ENCODE results near the gene OR2T10.
"Not testable (repeated sequence)": the region's sequence is repeated elsewhere in the genome, so short reads cannot be mapped to it uniquely, and the experiment has no call there.

Gene OR2T10

GRCh38 chr1:248597589-248597988 is at the start of gene OR2T10:
Gene OR2T10 (minus strand): TSS chr1:248597700. CDS start chr1:248593768, 3,932 bp downstream.
- DNase-seq (ENCODE audit: low read depth in 1 of 2, low spot score in 1 of 2) = no peak

GRCh38 chr1:248645178-248645577 is 47.7 kb upstream of the OR2T10 start, which contains the start of gene OR2T35:
Gene OR2T35 (minus strand): TSS chr1:248645278. CDS start chr1:248639258, 6,020 bp downstream.
- not testable (repeated sequence) for DNase-seq (ENCODE audit: low read depth in 1 of 2, low spot score in 1 of 2)

- not testable (repeated sequence) for DNase-seq (ENCODE audit: low read depth in 1 of 2, low spot score in 1 of 2)
These were observed 45.6 kb upstream of the OR2T10 start for GRCh38 chr1:248642971-248643651.

- DNase-seq (ENCODE audit: low read depth in 1 of 2, low spot score in 1 of 2) = not testable (repeated sequence)
These were observed 44.1 kb upstream of the OR2T10 start for GRCh38 chr1:248641583-248641982.

GRCh38 chr1:248640906-248641305 is 43.4 kb upstream of the OR2T10 start:
- DNase-seq (ENCODE audit: low read depth in 1 of 2, low spot score in 1 of 2) = not testable (repeated sequence)

GRCh38 chr1:248639652-248640051 is 42.2 kb upstream of the OR2T10 start:
- not testable (repeated sequence) for DNase-seq (ENCODE audit: low read depth in 1 of 2, low spot score in 1 of 2)

- DNase-seq (ENCODE audit: low read depth in 1 of 2, low spot score in 1 of 2) = not testable (repeated sequence)
These were observed 39.1 kb upstream of the OR2T10 start for GRCh38 chr1:248636612-248637011.

- DNase-seq (ENCODE audit: low read depth in 1 of 2, low spot score in 1 of 2) = not testable (repeated sequence)
These were observed 37.5 kb upstream of the OR2T10 start, which contains the start of gene OR2T11 for GRCh38 chr1:248634991-248635390. Gene OR2T11 (minus strand): TSS chr1:248635091. CDS start chr1:248627128, 7,963 bp downstream.

- DNase-seq (ENCODE audit: low read depth in 1 of 2, low spot score in 1 of 2) = no peak
These were observed 34.0 kb upstream of the OR2T10 start for GRCh38 chr1:248631354-248632008.

- no peak for DNase-seq (ENCODE audit: low read depth in 1 of 2, low spot score in 1 of 2)
These were observed 33.1 kb upstream of the OR2T10 start for GRCh38 chr1:248630551-248630950.

- DNase-seq (ENCODE audit: low read depth in 1 of 2, low spot score in 1 of 2) = no peak
These were observed 30.7 kb upstream of the OR2T10 start for GRCh38 chr1:248627971-248628844.

- no peak for DNase-seq (ENCODE audit: low read depth in 1 of 2, low spot score in 1 of 2)
These were observed 28.5 kb upstream of the OR2T10 start for GRCh38 chr1:248625971-248626370.

GRCh38 chr1:248625166-248625565 is 27.7 kb upstream of the OR2T10 start:
- no peak for DNase-seq (ENCODE audit: low read depth in 1 of 2, low spot score in 1 of 2)

- DNase-seq (ENCODE audit: low read depth in 1 of 2, low spot score in 1 of 2) = no peak
These were observed 25.1 kb upstream of the OR2T10 start for GRCh38 chr1:248622570-248623001.

- DNase-seq (ENCODE audit: low read depth in 1 of 2, low spot score in 1 of 2) = no peak
These were observed 24.3 kb upstream of the OR2T10 start for GRCh38 chr1:248621770-248622169.

- DNase-seq (ENCODE audit: low read depth in 1 of 2, low spot score in 1 of 2) = peak in 1 of 2 donors; percentile 37
These were observed 21.4 kb upstream of the OR2T10 start for GRCh38 chr1:248618878-248619277.

- no peak for DNase-seq (ENCODE audit: low read depth in 1 of 2, low spot score in 1 of 2)
These were observed 20.6 kb upstream of the OR2T10 start for GRCh38 chr1:248618119-248618518.

GRCh38 chr1:248613742-248614141 is 16.2 kb upstream of the OR2T10 start:
- DNase-seq (ENCODE audit: low read depth in 1 of 2, low spot score in 1 of 2) = no peak

- peak in 1 of 2 donors; percentile 4 for DNase-seq (ENCODE audit: low read depth in 1 of 2, low spot score in 1 of 2)
These were observed 14.4 kb upstream of the OR2T10 start for GRCh38 chr1:248611883-248612414.

- DNase-seq (ENCODE audit: low read depth in 1 of 2, low spot score in 1 of 2) = no peak
These were observed 12.8 kb upstream of the OR2T10 start for GRCh38 chr1:248610301-248610700.

- DNase-seq (ENCODE audit: low read depth in 1 of 2, low spot score in 1 of 2) = no peak
These were observed 1.9 kb upstream of the OR2T10 start for GRCh38 chr1:248599396-248599795.
